Measurements from ENCODE around the gene CFAP46. TPM values are rescaled to one million over a fixed set of nuclear protein-coding genes. Genes with fewer than 3 reads are reported as not detected.

The CFAP46 gene
- total and polyA plus RNA-seq, 4 donors = 0.33 to 0.59 (median 0.42) TPM

DNA sequence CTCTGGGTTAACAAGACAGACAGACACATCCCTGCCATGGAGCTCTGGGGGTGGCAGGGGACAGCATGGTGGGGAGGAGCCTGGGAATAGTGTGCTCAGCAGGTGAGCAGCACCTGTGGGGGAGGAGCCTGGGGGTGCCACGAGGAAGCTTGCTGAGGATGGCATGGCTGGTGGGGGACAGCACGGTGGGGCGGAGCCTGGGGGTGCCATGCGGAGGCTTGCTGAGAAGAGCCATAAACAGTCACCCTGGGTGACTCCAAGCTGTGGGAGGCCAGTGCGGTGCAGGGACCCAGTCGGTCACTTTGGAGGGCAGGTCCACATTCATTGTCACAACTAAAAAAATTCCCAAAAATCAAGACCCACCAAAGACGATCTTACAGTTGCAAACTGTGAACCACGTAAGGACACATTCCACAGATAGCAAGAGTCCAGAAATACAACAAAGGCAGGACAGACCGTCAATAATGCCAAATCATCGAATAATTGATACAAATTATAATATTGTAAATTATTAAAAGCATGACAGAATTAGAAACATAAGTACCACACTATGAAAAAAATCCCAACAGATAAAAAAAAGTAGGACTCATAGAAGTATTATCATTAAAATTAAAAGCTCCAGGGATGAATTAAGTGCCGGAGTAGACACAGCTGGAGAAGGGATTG lies 180.8 kb downstream of the CFAP46 start:
- H3K9ac ChIP-seq (ENCODE audit: low read depth in 1 of 2, low read length in 2 of 2) = no peak overlapping the region
- H3K27ac ChIP-seq (ENCODE audit: low read depth in 1 of 2, low read length in 2 of 2) = no peak overlapping the region
- H3K27me3 ChIP-seq (ENCODE audit: control insufficient read depth in 4 of 4, insufficient read depth in 4 of 4, low read length in 3 of 4) = no peaks in the 10 kb centered on the region
- 97% methylated on average over 11 of the region's 11 CpGs for WGBS
- H3K4me1 ChIP-seq (ENCODE audit: control insufficient read depth in 4 of 4, insufficient read depth in 4 of 4, low read length in 3 of 4) = no peaks in the 10 kb centered on the region
- peaks cover 1 to 20% (median 5%) of the 10 kb centered on the region in 4 donors for H3K36me3 ChIP-seq (ENCODE audit: control insufficient read depth in 4 of 4, insufficient read depth in 3 of 4, low read depth in 1 of 4, low read length in 3 of 4)
- no peaks in the 10 kb centered on the region for H3K9me3 ChIP-seq (ENCODE audit: control insufficient read depth in 4 of 4, low read length in 3 of 4)
- TF ChIP-seq JUND (IDR thresholded peaks at IDR 0.05) = no peak
- no peak for TF ChIP-seq NR2F2 (IDR thresholded peaks at IDR 0.05)
- no peak for TF ChIP-seq MAX (IDR thresholded peaks at IDR 0.05)
- TF ChIP-seq GABPA (IDR thresholded peaks at IDR 0.05 in 1 of 2, conservative IDR thresholded peaks at IDR 0.05 in 1 of 2) = no peak
- no peak for TF ChIP-seq TAF1 (conservative IDR thresholded peaks at IDR 0.05)
- no peak for TF ChIP-seq RXRA (IDR thresholded peaks at IDR 0.05)
- TF ChIP-seq ATF3 (IDR thresholded peaks at IDR 0.05) = no peak
- TF ChIP-seq FOXA1 (IDR thresholded peaks at IDR 0.05) = no peak
- TF ChIP-seq, protein P1, sequence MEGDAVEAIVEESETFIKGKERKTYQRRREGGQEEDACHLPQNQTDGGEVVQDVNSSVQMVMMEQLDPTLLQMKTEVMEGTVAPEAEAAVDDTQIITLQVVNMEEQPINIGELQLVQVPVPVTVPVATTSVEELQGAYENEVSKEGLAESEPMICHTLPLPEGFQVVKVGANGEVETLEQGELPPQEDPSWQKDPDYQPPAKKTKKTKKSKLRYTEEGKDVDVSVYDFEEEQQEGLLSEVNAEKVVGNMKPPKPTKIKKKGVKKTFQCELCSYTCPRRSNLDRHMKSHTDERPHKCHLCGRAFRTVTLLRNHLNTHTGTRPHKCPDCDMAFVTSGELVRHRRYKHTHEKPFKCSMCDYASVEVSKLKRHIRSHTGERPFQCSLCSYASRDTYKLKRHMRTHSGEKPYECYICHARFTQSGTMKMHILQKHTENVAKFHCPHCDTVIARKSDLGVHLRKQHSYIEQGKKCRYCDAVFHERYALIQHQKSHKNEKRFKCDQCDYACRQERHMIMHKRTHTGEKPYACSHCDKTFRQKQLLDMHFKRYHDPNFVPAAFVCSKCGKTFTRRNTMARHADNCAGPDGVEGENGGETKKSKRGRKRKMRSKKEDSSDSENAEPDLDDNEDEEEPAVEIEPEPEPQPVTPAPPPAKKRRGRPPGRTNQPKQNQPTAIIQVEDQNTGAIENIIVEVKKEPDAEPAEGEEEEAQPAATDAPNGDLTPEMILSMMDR (IDR thresholded peaks at IDR 0.05; ENCODE audit: low read depth, low read length, missing input control) = no peak
- DNase-seq (ENCODE audit: low spot score) = no peak
- H3K4me3 ChIP-seq (ENCODE audit: low read depth in 1 of 3, low read length in 3 of 3) = no peak overlapping the region

GRCh38 chr10:132758865-132759264 lies 183.5 kb downstream of the CFAP46 start:
- 94% methylated on average over 14 of the region's 14 CpGs for WGBS
- TF ChIP-seq RAD21 (IDR thresholded peaks at IDR 0.05) (no peak), JUND (IDR thresholded peaks at IDR 0.05) (no peak), HNF4G (IDR thresholded peaks at IDR 0.05) (no peak), FOXA1 (IDR thresholded peaks at IDR 0.05) (no peak), FOXA2 (IDR thresholded peaks at IDR 0.05) (no peak), TAF1 (conservative IDR thresholded peaks at IDR 0.05) (no peak), EGR1 (IDR thresholded peaks at IDR 0.05; ENCODE audit: low read depth in 2 of 2) (no peak), HNF4A (conservative IDR thresholded peaks at IDR 0.05) (no peak), SP1 (IDR thresholded peaks at IDR 0.05) (no peak), YY1 (IDR thresholded peaks at IDR 0.05) (no peak), NR2F2 (IDR thresholded peaks at IDR 0.05) (no peak), RXRA (IDR thresholded peaks at IDR 0.05) (no peak), MAX (IDR thresholded peaks at IDR 0.05) (no peak), ATF3 (IDR thresholded peaks at IDR 0.05) (no peak), GABPA (IDR thresholded peaks at IDR 0.05 in 1 of 2, conservative IDR thresholded peaks at IDR 0.05 in 1 of 2) (no peak)
- TF ChIP-seq, protein P2, sequence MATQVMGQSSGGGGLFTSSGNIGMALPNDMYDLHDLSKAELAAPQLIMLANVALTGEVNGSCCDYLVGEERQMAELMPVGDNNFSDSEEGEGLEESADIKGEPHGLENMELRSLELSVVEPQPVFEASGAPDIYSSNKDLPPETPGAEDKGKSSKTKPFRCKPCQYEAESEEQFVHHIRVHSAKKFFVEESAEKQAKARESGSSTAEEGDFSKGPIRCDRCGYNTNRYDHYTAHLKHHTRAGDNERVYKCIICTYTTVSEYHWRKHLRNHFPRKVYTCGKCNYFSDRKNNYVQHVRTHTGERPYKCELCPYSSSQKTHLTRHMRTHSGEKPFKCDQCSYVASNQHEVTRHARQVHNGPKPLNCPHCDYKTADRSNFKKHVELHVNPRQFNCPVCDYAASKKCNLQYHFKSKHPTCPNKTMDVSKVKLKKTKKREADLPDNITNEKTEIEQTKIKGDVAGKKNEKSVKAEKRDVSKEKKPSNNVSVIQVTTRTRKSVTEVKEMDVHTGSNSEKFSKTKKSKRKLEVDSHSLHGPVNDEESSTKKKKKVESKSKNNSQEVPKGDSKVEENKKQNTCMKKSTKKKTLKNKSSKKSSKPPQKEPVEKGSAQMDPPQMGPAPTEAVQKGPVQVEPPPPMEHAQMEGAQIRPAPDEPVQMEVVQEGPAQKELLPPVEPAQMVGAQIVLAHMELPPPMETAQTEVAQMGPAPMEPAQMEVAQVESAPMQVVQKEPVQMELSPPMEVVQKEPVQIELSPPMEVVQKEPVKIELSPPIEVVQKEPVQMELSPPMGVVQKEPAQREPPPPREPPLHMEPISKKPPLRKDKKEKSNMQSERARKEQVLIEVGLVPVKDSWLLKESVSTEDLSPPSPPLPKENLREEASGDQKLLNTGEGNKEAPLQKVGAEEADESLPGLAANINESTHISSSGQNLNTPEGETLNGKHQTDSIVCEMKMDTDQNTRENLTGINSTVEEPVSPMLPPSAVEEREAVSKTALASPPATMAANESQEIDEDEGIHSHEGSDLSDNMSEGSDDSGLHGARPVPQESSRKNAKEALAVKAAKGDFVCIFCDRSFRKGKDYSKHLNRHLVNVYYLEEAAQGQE (IDR thresholded peaks at IDR 0.05) = no peak
- TF ChIP-seq, protein P1 (IDR thresholded peaks at IDR 0.05; ENCODE audit: low read depth, low read length, missing input control) = no peak
- TF ChIP-seq, protein P3, sequence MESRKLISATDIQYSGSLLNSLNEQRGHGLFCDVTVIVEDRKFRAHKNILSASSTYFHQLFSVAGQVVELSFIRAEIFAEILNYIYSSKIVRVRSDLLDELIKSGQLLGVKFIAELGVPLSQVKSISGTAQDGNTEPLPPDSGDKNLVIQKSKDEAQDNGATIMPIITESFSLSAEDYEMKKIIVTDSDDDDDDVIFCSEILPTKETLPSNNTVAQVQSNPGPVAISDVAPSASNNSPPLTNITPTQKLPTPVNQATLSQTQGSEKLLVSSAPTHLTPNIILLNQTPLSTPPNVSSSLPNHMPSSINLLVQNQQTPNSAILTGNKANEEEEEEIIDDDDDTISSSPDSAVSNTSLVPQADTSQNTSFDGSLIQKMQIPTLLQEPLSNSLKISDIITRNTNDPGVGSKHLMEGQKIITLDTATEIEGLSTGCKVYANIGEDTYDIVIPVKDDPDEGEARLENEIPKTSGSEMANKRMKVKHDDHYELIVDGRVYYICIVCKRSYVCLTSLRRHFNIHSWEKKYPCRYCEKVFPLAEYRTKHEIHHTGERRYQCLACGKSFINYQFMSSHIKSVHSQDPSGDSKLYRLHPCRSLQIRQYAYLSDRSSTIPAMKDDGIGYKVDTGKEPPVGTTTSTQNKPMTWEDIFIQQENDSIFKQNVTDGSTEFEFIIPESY (IDR thresholded peaks at IDR 0.05) = no peak
- Histone ChIP-seq H3K9me3 (ENCODE audit: control insufficient read depth in 4 of 4, low read length in 3 of 4) (no peaks in the 10 kb centered on the region), H3K9ac (ENCODE audit: low read depth in 1 of 2, low read length in 2 of 2) (no peak overlapping the region), H3K36me3 (ENCODE audit: control insufficient read depth in 4 of 4, insufficient read depth in 3 of 4, low read depth in 1 of 4, low read length in 3 of 4) (peaks cover 0 to 29% (median 5%) of the 10 kb centered on the region in 4 donors), H3K27me3 (ENCODE audit: control insufficient read depth in 4 of 4, insufficient read depth in 4 of 4, low read length in 3 of 4) (no peaks in the 10 kb centered on the region), H3K4me1 (ENCODE audit: control insufficient read depth in 4 of 4, insufficient read depth in 4 of 4, low read length in 3 of 4) (no peaks in the 10 kb centered on the region), H3K4me3 (ENCODE audit: low read depth in 1 of 3, low read length in 3 of 3) (no peak overlapping the region), H3K27ac (ENCODE audit: low read depth in 1 of 2, low read length in 2 of 2) (no peak overlapping the region)
- no peak for DNase-seq (ENCODE audit: low spot score)

Measured in liver (tissue), 9 donors.